ENCODE results near the gene POU2F2.

DNA sequence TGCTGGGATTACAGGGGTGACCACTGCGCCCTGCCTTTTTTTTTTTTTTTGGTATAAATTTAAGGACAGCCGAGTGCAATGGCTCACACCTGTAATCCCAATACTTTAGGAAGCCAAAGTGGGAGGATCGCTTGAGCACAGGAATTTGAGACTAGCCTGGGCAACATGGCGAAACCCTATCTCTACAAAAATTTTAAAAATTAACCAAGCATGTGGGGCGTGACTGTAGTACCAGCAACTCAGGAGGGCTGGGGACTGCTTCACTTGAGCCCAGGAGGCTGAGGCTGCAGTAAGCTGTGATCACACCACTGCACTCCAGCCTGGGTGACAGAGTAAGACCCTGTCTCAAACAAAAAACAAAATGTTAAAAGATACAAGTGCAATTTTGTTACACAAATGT is 34.8 kb downstream of the POU2F2 start:
- TF ChIP-seq, protein P1, sequence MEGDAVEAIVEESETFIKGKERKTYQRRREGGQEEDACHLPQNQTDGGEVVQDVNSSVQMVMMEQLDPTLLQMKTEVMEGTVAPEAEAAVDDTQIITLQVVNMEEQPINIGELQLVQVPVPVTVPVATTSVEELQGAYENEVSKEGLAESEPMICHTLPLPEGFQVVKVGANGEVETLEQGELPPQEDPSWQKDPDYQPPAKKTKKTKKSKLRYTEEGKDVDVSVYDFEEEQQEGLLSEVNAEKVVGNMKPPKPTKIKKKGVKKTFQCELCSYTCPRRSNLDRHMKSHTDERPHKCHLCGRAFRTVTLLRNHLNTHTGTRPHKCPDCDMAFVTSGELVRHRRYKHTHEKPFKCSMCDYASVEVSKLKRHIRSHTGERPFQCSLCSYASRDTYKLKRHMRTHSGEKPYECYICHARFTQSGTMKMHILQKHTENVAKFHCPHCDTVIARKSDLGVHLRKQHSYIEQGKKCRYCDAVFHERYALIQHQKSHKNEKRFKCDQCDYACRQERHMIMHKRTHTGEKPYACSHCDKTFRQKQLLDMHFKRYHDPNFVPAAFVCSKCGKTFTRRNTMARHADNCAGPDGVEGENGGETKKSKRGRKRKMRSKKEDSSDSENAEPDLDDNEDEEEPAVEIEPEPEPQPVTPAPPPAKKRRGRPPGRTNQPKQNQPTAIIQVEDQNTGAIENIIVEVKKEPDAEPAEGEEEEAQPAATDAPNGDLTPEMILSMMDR (IDR thresholded peaks at IDR 0.05): no peak
- TF ChIP-seq POLR2A (IDR thresholded peaks at IDR 0.05): no peak
